DND-41 (cell line): ENCODE data around the gene ZNF580.

Experiments used
- ATAC-seq: fragments of 200-7000 bp; cut with Tn5 transposase; 3 replicates; pipeline ENCODE4 v1.9.1; 2021; ENCODE audit warnings: low read depth; ENCODE audit not compliant: insufficient read depth
- DNase-seq: peaks from one replicate; pipeline ENCODE4 v3.0.0-alpha.2; 2020
- H2AFZ ChIP-seq: 2 replicates; pipeline ENCODE4 v1.6.0; 2012; ENCODE audit warnings: low read depth, low read length
- H3K27ac ChIP-seq: 2 replicates; pipeline ENCODE4 v1.5.1; 2012; ENCODE audit warnings: low read length, inconsistent platforms
- H3K27me3 ChIP-seq: fragments of 200-600 bp; sonication (generic); 2 replicates; pipeline ENCODE4 v1.6.0; 2012; ENCODE audit warnings: low read length, mild to moderate bottlenecking, inconsistent platforms; ENCODE audit not compliant: insufficient read depth, poor library complexity
- H3K36me3 ChIP-seq: 2 replicates; pipeline ENCODE4 v1.5.1; 2012; ENCODE audit warnings: low read length, inconsistent platforms; ENCODE audit not compliant: insufficient read depth
- H3K4me1 ChIP-seq: 2 replicates; pipeline ENCODE4 v1.5.1; 2012; ENCODE audit warnings: mild to moderate bottlenecking, low read length; ENCODE audit not compliant: insufficient read depth
- H3K4me2 ChIP-seq: 2 replicates; pipeline ENCODE4 v1.6.0; 2012; ENCODE audit warnings: mild to moderate bottlenecking, moderate library complexity, low read length, inconsistent platforms; ENCODE audit not compliant: insufficient read depth
- H3K4me3 ChIP-seq, 2 experiments: fragments of 200-600 bp in 1 of 2; shearing (Covaris generic) in 1 of 2; 2 replicates each; pipeline ENCODE4 v1.5.1; 2012 to 2016; ENCODE audit warnings: inconsistent platforms in 2 of 2, low read length in 2 of 2, mild to moderate bottlenecking in 2 of 2, low read depth in 1 of 2, moderate library complexity in 1 of 2
- H3K79me2 ChIP-seq: 2 replicates; pipeline ENCODE4 v1.6.0; 2012; ENCODE audit warnings: low read length, inconsistent platforms; ENCODE audit not compliant: insufficient read depth
- H3K9ac ChIP-seq: 2 replicates; pipeline ENCODE4 v1.6.0; 2012; ENCODE audit warnings: low read depth, mild to moderate bottlenecking, inconsistent platforms, low read length, moderate library complexity
- H3K9me3 ChIP-seq: 2 replicates; pipeline ENCODE4 v1.5.1; 2012; ENCODE audit warnings: low read length, moderate library complexity, mild to moderate bottlenecking, inconsistent platforms; ENCODE audit not compliant: insufficient read depth, severe bottlenecking
- H4K20me1 ChIP-seq: 2 replicates; pipeline ENCODE4 v1.6.0; 2012; ENCODE audit warnings: low read length; ENCODE audit not compliant: insufficient read depth
- CTCF ChIP-seq: IDR thresholded peaks from 2 replicates; pipeline ENCODE4 v1.5.1; 2012; ENCODE audit warnings: borderline replicate concordance, low read length, moderate library complexity, mild to moderate bottlenecking; ENCODE audit not compliant: poor library complexity, severe bottlenecking; ENCODE audit errors: extremely low read depth
- EZH2 ChIP-seq: IDR thresholded peaks from 3 replicates; pipeline ENCODE4 v1.6.1; 2012; ENCODE audit warnings: borderline replicate concordance, low read depth, mild to moderate bottlenecking, moderate library complexity, low read length, inconsistent platforms; ENCODE audit not compliant: severe bottlenecking

The ZNF580 gene

GRCh38 chr19:55650126-55650557, 9.3 kb downstream of the ZNF580 start:
- no peak for TF ChIP-seq EZH2
- no peak for TF ChIP-seq CTCF

GRCh38 chr19:55650602-55651230, 9.9 kb downstream of the ZNF580 start:
- no peak overlapping the region for H2AFZ ChIP-seq
- no peaks in the 10 kb centered on the region for H3K27me3 ChIP-seq
- H3K4me1 ChIP-seq, result peaks cover 48% of the 10 kb centered on the region
- peaks cover 3% of the 10 kb centered on the region for H4K20me1 ChIP-seq
- no peaks in the 10 kb centered on the region for H3K9me3 ChIP-seq
- peak overlapping the region; percentile 8 for H3K9ac ChIP-seq
- peaks cover 12% of the 10 kb centered on the region for H3K36me3 ChIP-seq
- no peak overlapping the region for H3K27ac ChIP-seq
- peaks cover 37% of the 10 kb centered on the region for H3K79me2 ChIP-seq
- ATAC-seq (no peak), DNase-seq (no peak)
- H3K4me3 ChIP-seq, result no peak overlapping the region
- no peak overlapping the region for H3K4me2 ChIP-seq
- TF ChIP-seq EZH2, result no peak
- TF ChIP-seq CTCF, result no peak

More at GRCh38 chr19:55650126-55650557, 9.3 kb downstream of the ZNF580 start:
- Histone ChIP-seq H3K9me3 (no peaks in the 10 kb centered on the region), H3K4me1 (peaks cover 54% of the 10 kb centered on the region), H3K27ac (no peak overlapping the region), H2AFZ (no peak overlapping the region), H3K4me3 (no peak overlapping the region), H4K20me1 (0 out of 2 replicates have a peak, but pooled peaks cover 2% of the 10 kb centered on the region), H3K79me2 (peaks cover 37% of the 10 kb centered on the region), H3K27me3 (no peaks in the 10 kb centered on the region), H3K36me3 (peaks cover 15% of the 10 kb centered on the region), H3K4me2 (no peak overlapping the region), H3K9ac (no peak overlapping the region; the same call in 1 of the 2 replicates)
- ATAC-seq (no peak), DNase-seq (no peak)

DNA sequence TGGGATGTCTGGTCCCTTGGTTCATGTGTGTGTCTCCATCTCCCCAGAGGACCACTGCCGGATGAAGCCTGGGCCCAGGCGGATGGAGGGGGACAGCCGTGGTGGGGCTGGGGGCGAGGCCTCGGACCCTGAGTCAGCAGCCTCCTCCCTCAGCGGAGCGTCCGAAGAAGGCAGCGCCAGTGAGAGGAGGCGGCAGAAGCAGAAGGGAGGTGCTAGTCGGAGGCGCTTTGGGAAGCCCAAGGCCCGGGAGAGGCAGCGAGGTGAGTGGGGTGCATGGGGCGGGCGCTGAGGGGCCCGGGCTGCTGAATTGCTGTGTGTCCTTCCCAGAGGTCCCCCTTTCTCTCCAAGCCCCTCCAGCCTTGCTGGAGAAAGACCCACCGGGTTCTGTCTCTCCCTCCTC, 10.4 kb downstream of the ZNF580 start:
- Histone ChIP-seq H3K9me3 (no peaks in the 10 kb centered on the region), H3K27me3 (no peaks in the 10 kb centered on the region), H3K27ac (no peak overlapping the region), H3K36me3 (peaks cover 16% of the 10 kb centered on the region), H2AFZ (no peak overlapping the region), H3K79me2 (peaks cover 41% of the 10 kb centered on the region), H3K4me1 (peaks cover 53% of the 10 kb centered on the region), H3K4me2 (no peak overlapping the region), H3K4me3 (no peak overlapping the region), H3K9ac (0 out of 2 replicates have a peak overlapping the region, but pooled peaks have one; percentile 8), H4K20me1 (peaks cover 8% of the 10 kb centered on the region)
- DNase-seq, result no peak
- no peak for ATAC-seq
- TF ChIP-seq EZH2, result no peak

GRCh38 chr19:55652311-55653128, 11.7 kb downstream of the ZNF580 start:
- H3K36me3 ChIP-seq, result peaks cover 28% of the 10 kb centered on the region
- no peaks in the 10 kb centered on the region for H3K9me3 ChIP-seq

More at GRCh38 chr19:55652311-55653128, 11.7 kb downstream of the ZNF580 start:
- no peak for TF ChIP-seq EZH2
- TF ChIP-seq CTCF, result no peak
- Histone ChIP-seq H3K79me2 (peaks cover 52% of the 10 kb centered on the region), H3K4me2 (peak overlapping the region; percentile 60), H4K20me1 (peaks cover 21% of the 10 kb centered on the region), H3K4me1 (peaks cover 56% of the 10 kb centered on the region), H3K27me3 (no peaks in the 10 kb centered on the region), H3K9ac (peak overlapping the region; percentile 90), H2AFZ (no peak overlapping the region), H3K27ac (no peak overlapping the region; the same call in 1 of the 2 replicates), H3K4me3 (no peak overlapping the region; a peak in 2 of 4 replicates)
- DNase-seq (no peak), ATAC-seq (no peak)
